Loucy (cell line): ENCODE measurements around the gene CLNK.

Source experiments
- CTCF ChIP-seq: fragments of 200-600 bp; sonication (generic); conservative IDR thresholded peaks from 2 replicates; pipeline ENCODE4 v1.5.1; 2014; ENCODE audit warnings: mild to moderate bottlenecking, antibody characterized with exemption, low read length
- EZH2phosphoT487 ChIP-seq: fragments of 200-600 bp; IDR thresholded peaks from 2 replicates; pipeline ENCODE4 v1.6.1; 2018; ENCODE audit warnings: antibody characterized with exemption, mild to moderate bottlenecking, moderate library complexity, borderline replicate concordance

DNA sequence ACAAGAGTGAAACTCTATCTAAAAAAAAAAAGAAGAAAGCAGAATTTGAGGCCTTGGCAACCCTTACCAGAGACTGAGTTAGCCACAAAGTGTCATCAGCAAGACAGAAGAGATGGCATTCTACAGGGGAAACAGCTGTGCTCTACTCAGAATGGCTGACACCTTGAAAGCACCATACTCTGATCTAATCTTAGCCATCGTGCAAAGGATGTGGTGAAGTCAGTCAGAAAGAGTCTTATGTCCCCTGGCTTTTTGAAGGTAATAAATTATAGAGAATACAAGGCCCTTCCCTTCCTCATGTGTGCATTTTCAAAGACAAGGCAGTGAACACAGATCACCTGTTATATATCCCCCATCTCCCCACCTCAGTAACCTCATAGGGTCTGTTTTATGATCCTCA is 13.2 kb downstream of the CLNK start:
- TF ChIP-seq CTCF, result no peak
- TF ChIP-seq EZH2phosphoT487, result no peak
